Measurements from ENCODE around the gene DEFB129.

Gene DEFB129

DNA sequence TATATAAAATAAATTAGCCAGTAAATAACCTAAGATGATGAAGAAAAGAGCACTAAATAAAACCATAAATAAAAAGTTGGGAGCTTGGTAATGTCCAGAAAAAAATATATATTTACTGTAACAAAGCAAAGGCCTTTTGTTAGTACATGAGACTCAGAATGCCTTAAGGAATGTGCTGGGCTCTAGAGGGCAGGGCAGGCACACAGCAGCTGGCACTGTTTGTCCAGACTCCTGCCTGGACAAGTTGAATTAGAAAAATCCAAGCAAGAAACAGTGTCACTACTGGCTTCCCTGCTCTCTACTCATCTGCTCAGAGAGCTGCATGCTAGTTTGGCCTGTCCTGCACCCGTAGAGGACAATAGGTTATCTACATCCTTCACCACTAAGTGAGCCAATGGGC lies 8.8 kb downstream of the DEFB129 start:
- DNase-seq (ENCODE audit: low spot score), result no peak
- Histone ChIP-seq H2BK120ac (ENCODE audit: low read depth, low read length) (no peak overlapping the region), H2AFZ (ENCODE audit: low read length) (no peak overlapping the region), H2AK5ac (ENCODE audit: low read depth, low read length) (no peak overlapping the region), H3K79me1 (ENCODE audit: low read depth, low read length) (no peaks in the 10 kb centered on the region), H3K4me1 (ENCODE audit: control insufficient read depth in 2 of 2, insufficient read depth in 1 of 2, low read depth in 1 of 2, low read length in 2 of 2) (peaks cover 0 to 6% of the 10 kb centered on the region in 2 donors), H3K4me2 (ENCODE audit: insufficient read depth, low read length, poor library complexity, severe bottlenecking) (no peak overlapping the region), H3K9ac (ENCODE audit: low read depth, low read length, poor library complexity) (no peak overlapping the region), H3K4me3 (ENCODE audit: low read length in 2 of 2) (no peak overlapping the region), H3K27me3 (ENCODE audit: control insufficient read depth in 3 of 3, insufficient read depth in 3 of 3, low read depth in 1 of 3, low read length in 3 of 3) (peaks cover 0 to 7% (median 1%) of the 10 kb centered on the region in 3 experiments), H3K14ac (ENCODE audit: low read length) (no peak overlapping the region), H3K18ac (ENCODE audit: low read length) (no peak overlapping the region), H3K27ac (replicated peaks; ENCODE audit: low read length) (no peak overlapping the region), H4K8ac (ENCODE audit: low read depth, low read length) (no peak overlapping the region), H2BK5ac (ENCODE audit: low read length) (no peak overlapping the region), H3K36me3 (replicated peaks in 1 of 2; ENCODE audit: control insufficient read depth in 2 of 2, insufficient read depth in 2 of 2, low read length in 2 of 2) (no peaks in the 10 kb centered on the region), H3K9me3 (replicated peaks in 1 of 2; ENCODE audit: control insufficient read depth in 2 of 2, insufficient read depth in 1 of 2, low read depth in 1 of 2, low read length in 2 of 2) (peaks cover 0 to 2% of the 10 kb centered on the region in 2 donors), H3K4ac (ENCODE audit: low read length) (no peak overlapping the region), H2BK15ac (ENCODE audit: low read length) (no peak overlapping the region), H4K91ac (ENCODE audit: low read depth, low read length, poor library complexity) (no peak overlapping the region), H2BK12ac (ENCODE audit: low read length) (no peak overlapping the region), H3K23ac (ENCODE audit: low read depth, low read length, poor library complexity) (no peak overlapping the region)
- WGBS, 2 donors (ENCODE audit: extremely low coverage in 2 of 2, insufficient read length in 2 of 2, insufficient replicate concordance in 1 of 2), result no CpG with 5 or more reads among the region's 1 CpG

DNA sequence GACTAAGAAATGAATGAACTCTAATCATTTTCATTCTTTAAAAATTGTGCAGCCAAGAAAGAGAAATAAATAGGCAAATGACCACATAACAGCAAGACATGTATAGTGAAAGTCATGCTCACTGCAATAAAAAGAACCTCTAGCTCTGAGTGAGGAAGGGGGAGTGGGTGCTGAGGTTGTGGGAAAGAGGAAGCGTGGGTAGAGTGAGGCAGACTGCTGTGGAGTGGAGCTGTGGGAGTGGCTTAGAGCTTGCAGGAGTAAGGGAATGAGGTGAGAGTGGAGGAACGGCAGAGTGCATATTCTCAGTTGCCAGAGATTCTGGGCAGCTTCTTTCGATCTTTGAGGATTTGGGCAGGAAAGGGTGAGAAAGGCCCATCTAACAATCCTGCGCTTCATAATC lies 10.4 kb downstream of the DEFB129 start:
- Histone ChIP-seq H3K27ac (replicated peaks; ENCODE audit: low read length) (no peak overlapping the region), H3K4me3 (ENCODE audit: low read length in 2 of 2) (no peak overlapping the region), H2BK5ac (ENCODE audit: low read length) (no peak overlapping the region), H3K4me1 (ENCODE audit: control insufficient read depth in 2 of 2, insufficient read depth in 1 of 2, low read depth in 1 of 2, low read length in 2 of 2) (peaks cover 0 to 6% of the 10 kb centered on the region in 2 donors), H3K4ac (ENCODE audit: low read length) (no peak overlapping the region), H3K27me3 (ENCODE audit: control insufficient read depth in 3 of 3, insufficient read depth in 3 of 3, low read depth in 1 of 3, low read length in 3 of 3) (peaks cover 0 to 19% (median 1%) of the 10 kb centered on the region in 3 experiments), H3K14ac (ENCODE audit: low read length) (no peak overlapping the region), H3K79me1 (ENCODE audit: low read depth, low read length) (no peaks in the 10 kb centered on the region), H3K18ac (ENCODE audit: low read length) (no peak overlapping the region), H2AK5ac (ENCODE audit: low read depth, low read length) (no peak overlapping the region), H2BK15ac (ENCODE audit: low read length) (no peak overlapping the region), H4K91ac (ENCODE audit: low read depth, low read length, poor library complexity) (no peak overlapping the region), H3K36me3 (replicated peaks in 1 of 2; ENCODE audit: control insufficient read depth in 2 of 2, insufficient read depth in 2 of 2, low read length in 2 of 2) (no peaks in the 10 kb centered on the region), H3K9me3 (replicated peaks in 1 of 2; ENCODE audit: control insufficient read depth in 2 of 2, insufficient read depth in 1 of 2, low read depth in 1 of 2, low read length in 2 of 2) (peaks cover 0 to 2% of the 10 kb centered on the region in 2 donors), H3K9ac (ENCODE audit: low read depth, low read length, poor library complexity) (no peak overlapping the region), H2BK120ac (ENCODE audit: low read depth, low read length) (no peak overlapping the region), H2BK12ac (ENCODE audit: low read length) (no peak overlapping the region), H2AFZ (ENCODE audit: low read length) (no peak overlapping the region), H3K4me2 (ENCODE audit: insufficient read depth, low read length, poor library complexity, severe bottlenecking) (no peak overlapping the region), H4K8ac (ENCODE audit: low read depth, low read length) (no peak overlapping the region), H3K23ac (ENCODE audit: low read depth, low read length, poor library complexity) (no peak overlapping the region)
- DNase-seq (ENCODE audit: low spot score), result no peak
- WGBS, 2 donors (ENCODE audit: extremely low coverage in 2 of 2, insufficient read length in 2 of 2, insufficient replicate concordance in 1 of 2), result no CpG with 5 or more reads among the region's 4 CpGs

DNA sequence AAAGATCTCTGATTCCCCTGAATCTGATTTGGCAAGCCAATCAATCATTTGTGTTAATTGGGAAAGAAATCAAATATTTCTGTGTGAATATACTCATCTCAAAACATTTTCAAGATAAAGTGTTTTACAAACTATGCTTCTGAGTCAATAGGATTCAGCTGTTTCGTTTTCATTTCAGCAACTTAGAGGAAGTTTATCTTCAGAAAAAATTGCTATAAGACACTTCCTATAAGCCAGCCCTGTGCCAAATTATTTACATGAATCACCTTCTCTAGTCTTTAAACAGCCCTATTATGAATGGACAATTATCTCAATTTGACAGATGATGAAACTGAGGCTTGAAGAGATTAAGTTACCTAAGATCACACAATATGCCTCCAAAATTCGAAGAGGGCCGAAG lies 10.9 kb downstream of the DEFB129 start:
- no peak overlapping the region for H3K4ac ChIP-seq (ENCODE audit: low read length)
- peaks cover 0 to 2% of the 10 kb centered on the region in 2 donors for H3K9me3 ChIP-seq (replicated peaks in 1 of 2; ENCODE audit: control insufficient read depth in 2 of 2, insufficient read depth in 1 of 2, low read depth in 1 of 2, low read length in 2 of 2)
- no peak overlapping the region for H2BK12ac ChIP-seq (ENCODE audit: low read length)
- H3K23ac ChIP-seq (ENCODE audit: low read depth, low read length, poor library complexity), result no peak overlapping the region
- no peak overlapping the region for H4K91ac ChIP-seq (ENCODE audit: low read depth, low read length, poor library complexity)
- H3K4me3 ChIP-seq (ENCODE audit: low read length in 2 of 2), result no peak overlapping the region
- no peak overlapping the region for H2BK120ac ChIP-seq (ENCODE audit: low read depth, low read length)
- no peaks in the 10 kb centered on the region for H3K36me3 ChIP-seq (replicated peaks in 1 of 2; ENCODE audit: control insufficient read depth in 2 of 2, insufficient read depth in 2 of 2, low read length in 2 of 2)
- no peak overlapping the region for H3K9ac ChIP-seq (ENCODE audit: low read depth, low read length, poor library complexity)
- no peak overlapping the region for H2AK5ac ChIP-seq (ENCODE audit: low read depth, low read length)
- DNase-seq (ENCODE audit: low spot score), result no peak
- WGBS, 2 donors (ENCODE audit: extremely low coverage in 2 of 2, insufficient read length in 2 of 2, insufficient replicate concordance in 1 of 2), result no CpG with 5 or more reads among the region's 3 CpGs
- H3K4me1 ChIP-seq (ENCODE audit: control insufficient read depth in 2 of 2, insufficient read depth in 1 of 2, low read depth in 1 of 2, low read length in 2 of 2), result peaks cover 0 to 6% of the 10 kb centered on the region in 2 donors
- H2BK5ac ChIP-seq (ENCODE audit: low read length), result no peak overlapping the region
- H3K27me3 ChIP-seq (ENCODE audit: control insufficient read depth in 3 of 3, insufficient read depth in 3 of 3, low read depth in 1 of 3, low read length in 3 of 3), result peaks cover 0 to 19% (median 1%) of the 10 kb centered on the region in 3 experiments
- H2BK15ac ChIP-seq (ENCODE audit: low read length), result no peak overlapping the region
- no peak overlapping the region for H4K8ac ChIP-seq (ENCODE audit: low read depth, low read length)
- no peaks in the 10 kb centered on the region for H3K79me1 ChIP-seq (ENCODE audit: low read depth, low read length)
- H2AFZ ChIP-seq (ENCODE audit: low read length), result no peak overlapping the region
- no peak overlapping the region for H3K4me2 ChIP-seq (ENCODE audit: insufficient read depth, low read length, poor library complexity, severe bottlenecking)
- H3K18ac ChIP-seq (ENCODE audit: low read length), result no peak overlapping the region
- H3K27ac ChIP-seq (replicated peaks; ENCODE audit: low read length), result no peak overlapping the region
- H3K14ac ChIP-seq (ENCODE audit: low read length), result no peak overlapping the region

DNA sequence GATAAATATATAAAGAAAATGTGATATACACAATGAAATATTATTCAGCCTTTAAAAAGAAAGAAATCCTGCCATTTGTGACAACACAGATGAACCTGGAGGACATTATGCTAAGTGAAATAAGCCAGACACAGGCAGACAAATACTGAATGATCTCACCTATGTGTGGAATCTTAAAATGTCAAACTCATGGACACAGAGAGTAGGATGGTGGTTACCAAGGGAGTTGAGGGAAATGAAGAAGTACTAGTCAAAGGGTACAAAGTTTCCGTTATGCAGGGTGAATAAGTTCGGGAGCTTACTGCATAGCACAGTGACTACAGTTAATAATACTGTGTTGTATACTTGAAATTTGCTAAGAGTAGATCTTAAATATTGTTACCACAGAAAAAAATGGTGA lies 15.8 kb downstream of the DEFB129 start:
- no peak overlapping the region for H3K4ac ChIP-seq (ENCODE audit: low read length)
- H2BK5ac ChIP-seq (ENCODE audit: low read length), result no peak overlapping the region
- no peak overlapping the region for H2BK15ac ChIP-seq (ENCODE audit: low read length)
- H3K27me3 ChIP-seq (ENCODE audit: control insufficient read depth in 3 of 3, insufficient read depth in 3 of 3, low read depth in 1 of 3, low read length in 3 of 3), result peaks cover 0 to 15% (median 0%) of the 10 kb centered on the region in 3 experiments
- H3K4me1 ChIP-seq (ENCODE audit: control insufficient read depth in 2 of 2, insufficient read depth in 1 of 2, low read depth in 1 of 2, low read length in 2 of 2), result no peaks in the 10 kb centered on the region
- no peak overlapping the region for H3K27ac ChIP-seq (replicated peaks; ENCODE audit: low read length)
- H3K18ac ChIP-seq (ENCODE audit: low read length), result no peak overlapping the region
- no peaks in the 10 kb centered on the region for H3K9me3 ChIP-seq (replicated peaks in 1 of 2; ENCODE audit: control insufficient read depth in 2 of 2, insufficient read depth in 1 of 2, low read depth in 1 of 2, low read length in 2 of 2)
- H2AK5ac ChIP-seq (ENCODE audit: low read depth, low read length), result no peak overlapping the region
- H2AFZ ChIP-seq (ENCODE audit: low read length), result no peak overlapping the region
- no peak overlapping the region for H4K8ac ChIP-seq (ENCODE audit: low read depth, low read length)
- no peaks in the 10 kb centered on the region for H3K36me3 ChIP-seq (replicated peaks in 1 of 2; ENCODE audit: control insufficient read depth in 2 of 2, insufficient read depth in 2 of 2, low read length in 2 of 2)
- H2BK120ac ChIP-seq (ENCODE audit: low read depth, low read length), result no peak overlapping the region
- DNase-seq (ENCODE audit: low spot score), result no peak
- H2BK12ac ChIP-seq (ENCODE audit: low read length), result no peak overlapping the region
- H3K4me2 ChIP-seq (ENCODE audit: insufficient read depth, low read length, poor library complexity, severe bottlenecking), result no peak overlapping the region
- no peak overlapping the region for H3K23ac ChIP-seq (ENCODE audit: low read depth, low read length, poor library complexity)
- H3K14ac ChIP-seq (ENCODE audit: low read length), result no peak overlapping the region
- H4K91ac ChIP-seq (ENCODE audit: low read depth, low read length, poor library complexity), result no peak overlapping the region
- no peak overlapping the region for H3K4me3 ChIP-seq (ENCODE audit: low read length in 2 of 2)
- WGBS, 2 donors (ENCODE audit: extremely low coverage in 2 of 2, insufficient read length in 2 of 2, insufficient replicate concordance in 1 of 2), result no CpG with 5 or more reads among the region's 2 CpGs
- H3K9ac ChIP-seq (ENCODE audit: low read depth, low read length, poor library complexity), result no peak overlapping the region
- no peaks in the 10 kb centered on the region for H3K79me1 ChIP-seq (ENCODE audit: low read depth, low read length)

Measured in neuronal stem cell (in vitro differentiated cells).